K562 (cell line): ENCODE measurements around the gene NLRP9. TPM values are rescaled to one million over a fixed set of nuclear protein-coding genes. Genes with fewer than 3 reads are reported as not detected.

Experiments
- ATAC-seq: fragments of 200-7000 bp; cut with Tn5 transposase; 3 replicates; pipeline ENCODE4 v1.9.1; 2020; ENCODE audit warnings: moderate library complexity
- BruUV-seq: library from RNA; stranded (reverse); fragments of 400-500 nt; replicated peaks from 2 replicates; lab custom pipeline; 2021; lab: Mats Ljungman, UMichigan
- CTCF ChIA-PET: fragments of 300-600 bp; formaldehyde crosslinking; extraction: SDS; loops from one replicate; lab custom pipeline; 2021; ENCODE audit warnings: low intra/inter-chr PET ratio; lab: Yijun Ruan, JAX
- POLR2A ChIA-PET: fragments of 300-600, 350-650 bp; sonication (Branson Sonifier 250); formaldehyde crosslinking; extraction: SDS; loops from one replicate; lab custom pipeline; 2021; ENCODE audit warnings: antibody characterized with exemption, inconsistent platforms; lab: Yijun Ruan, JAX
- DNase-seq, 4 experiments: peaks; one replicate each; pipeline versions ENCODE4 v3.0.0 to v3.0.0-alpha.2; 2011 to 2018; ENCODE audit warnings: low spot score in 3 of 4, mixed read lengths in 3 of 4; ENCODE audit errors: extremely low read depth in 1 of 4
- FAIRE-seq: peaks from 2 replicates; lab custom pipeline; 2011; peaks lifted over from hg19 to GRCh38; lab: Jason Lieb, UNC
- H2AFZ ChIP-seq: 2 replicates; pipeline ENCODE4 v1.6.0; 2011; ENCODE audit warnings: low read depth, low read length, control low read depth, inconsistent platforms
- H3K27ac ChIP-seq: fragments of 200-600 bp; 3 replicates; pipeline ENCODE4 v1.8.0; 2011; ENCODE audit warnings: low read depth, mild to moderate bottlenecking, control low read depth, inconsistent platforms, low read length, moderate library complexity, mixed read lengths; ENCODE audit errors: extremely low read depth
- H3K27me3 ChIP-seq, 2 experiments: fragments of 300-600 bp in 1 of 2; 2 replicates in 1 of 2; 3 replicates in 1 of 2; pipeline versions ENCODE4 v1.6.0 to v1.8.0; 2011; ENCODE audit warnings: inconsistent platforms in 2 of 2, low read length in 2 of 2, mild to moderate bottlenecking in 1 of 2, mixed read lengths in 1 of 2, moderate library complexity in 1 of 2; ENCODE audit not compliant: control insufficient read depth in 2 of 2, insufficient read depth in 2 of 2
- H3K36me3 ChIP-seq: fragments of 300-600 bp; 3 replicates; pipeline ENCODE4 v1.8.0; 2011; ENCODE audit warnings: mild to moderate bottlenecking, low read length, inconsistent platforms; ENCODE audit not compliant: control insufficient read depth, insufficient read depth
- H3K4me1 ChIP-seq, 2 experiments: fragments of 200-600 bp in 1 of 2; replicated peaks in 1 of 2; 2 replicates in 1 of 2; 3 replicates in 1 of 2; pipeline versions ENCODE4 v1.5.1 to v1.8.0; 2011; ENCODE audit warnings: inconsistent platforms in 2 of 2, low read length in 2 of 2, mild to moderate bottlenecking in 1 of 2, mixed read lengths in 1 of 2, moderate library complexity in 1 of 2; ENCODE audit not compliant: control insufficient read depth in 2 of 2, insufficient read depth in 2 of 2
- H3K4me2 ChIP-seq: 2 replicates; pipeline ENCODE4 v1.6.1; 2011; ENCODE audit warnings: low read length, control low read depth, inconsistent platforms, mixed read lengths; ENCODE audit not compliant: insufficient read depth
- H3K4me3 ChIP-seq: fragments of 200-600 bp; sonication (generic), shearing (Covaris generic); 2 replicates; pipeline ENCODE4 v1.5.1; 2016; ENCODE audit warnings: control low read depth, inconsistent platforms
- H3K79me2 ChIP-seq: fragments of 200-600 bp; 3 replicates; pipeline ENCODE4 v1.8.0; 2011; ENCODE audit warnings: low read length, inconsistent platforms; ENCODE audit not compliant: control insufficient read depth, insufficient read depth
- H3K9ac ChIP-seq, 2 experiments: 2 replicates each; pipeline versions ENCODE4 v1.6.0 to v1.6.1; 2011; ENCODE audit warnings: low read depth in 2 of 2, low read length in 2 of 2, control low read depth in 1 of 2, inconsistent platforms in 1 of 2, mild to moderate bottlenecking in 1 of 2, mixed read lengths in 1 of 2; ENCODE audit not compliant: insufficient read depth in 1 of 2
- H3K9me1 ChIP-seq: one replicate; pipeline ENCODE4 v1.6.0; 2011; ENCODE audit warnings: inconsistent platforms, mild to moderate bottlenecking, low read length, moderate library complexity; ENCODE audit not compliant: control insufficient read depth, insufficient read depth
- H3K9me3 ChIP-seq: replicated peaks from 2 replicates; pipeline ENCODE4 v1.5.1; 2011; ENCODE audit warnings: low read depth, low read length, inconsistent platforms; ENCODE audit not compliant: control insufficient read depth, insufficient read depth
- H4K20me1 ChIP-seq: replicated peaks from 2 replicates; pipeline ENCODE4 v1.6.1; 2011; ENCODE audit warnings: low read length, inconsistent platforms, mixed read lengths; ENCODE audit not compliant: control insufficient read depth, insufficient read depth
- E4F1 ChIP-seq: fragments of 250-450 bp; sonication (Bioruptor Pico); IDR thresholded peaks from 2 replicates; pipeline ENCODE4 v1.5.0; 2021; ENCODE audit warnings: mild to moderate bottlenecking, borderline replicate concordance
- HES1 ChIP-seq: fragments of 450-650 bp; IDR thresholded peaks from 2 replicates; pipeline ENCODE4 v1.6.1; 2016; ENCODE audit warnings: low read depth, mild to moderate bottlenecking, moderate library complexity
- SIX5 ChIP-seq, 2 experiments: IDR thresholded peaks; 2 replicates each; pipeline ENCODE4 v1.6.1; 2011; ENCODE audit warnings: low read length in 2 of 2, borderline replicate concordance in 1 of 2, low read depth in 1 of 2, mild to moderate bottlenecking in 1 of 2, moderate library complexity in 1 of 2; ENCODE audit not compliant: insufficient read depth in 1 of 2
- SPI1 ChIP-seq: IDR thresholded peaks from 2 replicates; pipeline ENCODE4 v1.6.1; 2011; ENCODE audit warnings: low read depth, low read length, control low read depth, borderline replicate concordance
- WGBS: fragments of 100-300 bp; shearing (Covaris generic); methylation state at CpG from one replicate; pipeline ENCODE4 v1.1.6; 2016; ENCODE audit warnings: low coverage, mixed read lengths; ENCODE audit not compliant: insufficient coverage; ENCODE audit errors: missing lambda C conversion rate; 5-methylcytosine and 5-hydroxymethylcytosine counted together
- in situ Hi-C: fragments of 300-500 bp; cut with MboI; formaldehyde crosslinking; loops from 4 replicates; pipeline ENCODE4 v1.15.0; 2018; ENCODE audit warnings: inconsistent platforms, mixed read lengths
- intact Hi-C: fragments of 100-400 bp; cut with micrococcal nuclease; formaldehyde crosslinking; loops from 2 replicates; pipeline ENCODE4 v1.14.2; 2022
- polyA plus RNA-seq, 8 experiments: library from polyadenylated mRNA; depleted of rRNA in 4 of 8; stranded (reverse) in 5 of 8; unstranded in 3 of 8; fragments of >200 nt; fragmentation: Nextera tagmentation in 2 of 8; fragmentation: Illumina TruSeq in 1 of 8; extraction: Ambion mirVana in 2 of 8; extraction: Trizol in 1 of 8; gene quantifications; 2 replicates each; pipeline versions ENCODE4 v1.2.1 to v1.2.3, GENCODE V29; 2011 to 2014; ENCODE audit warnings: inconsistent platforms in 1 of 8, missing spikeins in 1 of 8
- total RNA-seq, 7 experiments: library from RNA; depleted of rRNA in 6 of 7; stranded (reverse); fragments of >200 nt in 6 of 7; fragmentation: Illumina TruSeq in 2 of 7; extraction: Trizol in 2 of 7; gene quantifications; 2 replicates each; pipeline versions ENCODE4 v1.2.1 to v1.2.3, GENCODE V29; 2011 to 2021; ENCODE audit warnings: low replicate concordance in 1 of 7

NLRP9 gene
- total and polyA plus RNA-seq, 9 of the 15 experiments (the other 6 are each of a cell fraction or from before 2014, with no cell fraction given), result not detected

DNA sequence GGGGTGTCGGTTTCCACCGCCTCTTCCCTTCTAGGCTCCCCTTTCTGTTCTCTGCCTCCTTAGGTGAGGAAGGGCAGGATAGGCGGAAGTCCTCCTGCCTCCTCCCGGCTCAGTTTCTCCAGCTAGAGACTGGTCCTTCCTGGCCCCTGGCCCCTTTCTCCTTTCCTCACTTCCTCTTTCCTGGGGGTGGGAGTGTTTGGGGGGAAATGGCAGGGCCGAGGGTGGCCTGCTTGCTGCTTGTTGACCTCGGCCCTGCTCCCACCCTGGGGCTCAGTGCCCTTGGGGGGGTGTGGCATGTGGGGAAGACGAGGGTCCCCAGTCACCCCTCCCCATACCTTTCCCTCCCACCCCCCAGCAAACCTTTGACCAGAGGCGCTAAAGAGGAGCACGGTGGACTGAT lies 78.4 kb downstream of the NLRP9 start:
- Histone ChIP-seq H2AFZ (no peak overlapping the region), H3K4me3 (no peak overlapping the region), H3K27ac (no peak overlapping the region; the same call in 2 of the 3 replicates), H4K20me1 (peaks cover 67% of the 10 kb centered on the region), H3K4me1 (peaks cover 20 to 25% of the 10 kb centered on the region in 2 experiments; a peak in 4 of 5 replicates), H3K9me1 (peaks cover 10% of the 10 kb centered on the region), H3K27me3 (no peaks in the 10 kb centered on the region)
- in situ Hi-C loops, result no loop called here
- DNase-seq (no peak), FAIRE-seq (no peak)
- ChIA-PET CTCF (no interaction called here), POLR2A (interaction anchor here (0.6 kb wide), 1 partner anchor 274 kb away, joined by 3 read pairs; no protein-coding TSS in a partner anchor)
- WGBS, result 84% methylated on average over 3 of the region's 9 CpGs
- TF ChIP-seq E4F1 (CRISPR knock-in tag), result no peak
- no peak for TF ChIP-seq SIX5 (IDR thresholded peaks at IDR 0.05; ENCODE audit: borderline replicate concordance in 1 of 2, insufficient read depth in 1 of 2, low read depth in 1 of 2, low read length in 2 of 2)
- TF ChIP-seq SPI1, result peak; percentile 85
- no peak for TF ChIP-seq HES1
- TF ChIP-seq, all 486 proteins: peak for 1
- H3K9ac ChIP-seq, result peak overlapping the region in 1 of 2 experiments; percentile 72; a peak in 2 of 4 replicates
- H3K36me3 ChIP-seq, result peaks cover 93% of the 10 kb centered on the region
- intact Hi-C loops, result no loop called here
- no TSS peak for BruUV-seq
- H3K9me3 ChIP-seq, result no peaks in the 10 kb centered on the region
- H3K79me2 ChIP-seq, result peaks cover 97% of the 10 kb centered on the region
- no peak overlapping the region for H3K4me2 ChIP-seq
- ATAC-seq, result no peak
